HUES6 (cell line): Measurements from ENCODE around the gene G3BP1.
"Not testable (repeated sequence)": the region's sequence is repeated elsewhere in the genome, so short reads cannot be mapped to it uniquely, and the experiment has no call there.

Source experiments
- H3K27ac ChIP-seq: 2 replicates; pipeline ENCODE4 v1.7.0; 2013; ENCODE audit warnings: low read depth, mild to moderate bottlenecking, low read length, inconsistent platforms
- H3K27me3 ChIP-seq: 2 replicates; pipeline ENCODE4 v1.6.1; 2013; ENCODE audit warnings: low read length; ENCODE audit not compliant: control insufficient read depth, insufficient read depth
- H3K36me3 ChIP-seq: 2 replicates; pipeline ENCODE4 v1.6.1; 2013; ENCODE audit warnings: low read length; ENCODE audit not compliant: control insufficient read depth, insufficient read depth
- H3K4me1 ChIP-seq: 2 replicates; pipeline ENCODE4 v1.6.1; 2013; ENCODE audit warnings: low read length; ENCODE audit not compliant: control insufficient read depth, insufficient read depth
- H3K4me3 ChIP-seq: 2 replicates; pipeline ENCODE4 v1.5.1; 2013; ENCODE audit warnings: low read depth, low read length
- H3K9ac ChIP-seq: one replicate; pipeline ENCODE4 v1.6.1; 2013; ENCODE audit warnings: mild to moderate bottlenecking, low read length
- H3K9me3 ChIP-seq: 2 replicates; pipeline ENCODE4 v1.6.1; 2013; ENCODE audit warnings: low read depth, low read length; ENCODE audit not compliant: control insufficient read depth, insufficient read depth

G3BP1 gene

GRCh38 chr5:151820271-151820670 is 48.5 kb downstream of the G3BP1 start:
- no peak overlapping the region for H3K27ac ChIP-seq
- H3K9ac ChIP-seq: no peak overlapping the region
- no peak overlapping the region for H3K4me3 ChIP-seq
- H3K36me3 ChIP-seq: 0 out of 2 replicates have a peak, but pooled peaks cover 7% of the 10 kb centered on the region
- H3K4me1 ChIP-seq: no peaks in the 10 kb centered on the region
- no peaks in the 10 kb centered on the region for H3K27me3 ChIP-seq
- H3K9me3 ChIP-seq: no peaks in the 10 kb centered on the region

GRCh38 chr5:151820903-151821302 is 49.1 kb downstream of the G3BP1 start:
- Histone ChIP-seq H3K27me3 (no peaks in the 10 kb centered on the region), H3K9me3 (no peaks in the 10 kb centered on the region), H3K27ac (no peak overlapping the region), H3K4me1 (0 out of 2 replicates have a peak, but pooled peaks cover 5% of the 10 kb centered on the region), H3K4me3 (no peak overlapping the region), H3K9ac (no peak overlapping the region), H3K36me3 (0 out of 2 replicates have a peak, but pooled peaks cover 7% of the 10 kb centered on the region)

- Histone ChIP-seq H3K9ac (no peak overlapping the region), H3K36me3 (0 out of 2 replicates have a peak, but pooled peaks cover 5% of the 10 kb centered on the region), H3K4me3 (no peak overlapping the region), H3K4me1 (0 out of 2 replicates have a peak, but pooled peaks cover 6% of the 10 kb centered on the region), H3K27ac (no peak overlapping the region), H3K9me3 (no peaks in the 10 kb centered on the region), H3K27me3 (no peaks in the 10 kb centered on the region)
These were observed 50.4 kb downstream of the G3BP1 start for GRCh38 chr5:151822141-151822540.

GRCh38 chr5:151825445-151825844 is 53.7 kb downstream of the G3BP1 start:
- Histone ChIP-seq H3K36me3 (0 out of 2 replicates have a peak, but pooled peaks cover 5% of the 10 kb centered on the region), H3K9me3 (peaks cover 2% of the 10 kb centered on the region; the same call in 1 of the 2 replicates), H3K4me1 (0 out of 2 replicates have a peak, but pooled peaks cover 6% of the 10 kb centered on the region), H3K9ac (no peak overlapping the region), H3K4me3 (no peak overlapping the region), H3K27ac (no peak overlapping the region), H3K27me3 (no peaks in the 10 kb centered on the region)

- Histone ChIP-seq H3K27ac (no peak overlapping the region), H3K4me3 (no peak overlapping the region), H3K27me3 (no peaks in the 10 kb centered on the region), H3K4me1 (0 out of 2 replicates have a peak, but pooled peaks cover 6% of the 10 kb centered on the region), H3K9me3 (peaks cover 26% of the 10 kb centered on the region), H3K9ac (no peak overlapping the region), H3K36me3 (0 out of 2 replicates have a peak, but pooled peaks cover 5% of the 10 kb centered on the region)
These were observed 57.6 kb downstream of the G3BP1 start for GRCh38 chr5:151829370-151829769.

- H3K4me1 ChIP-seq, H3K27ac ChIP-seq, H3K27me3 ChIP-seq, H3K36me3 ChIP-seq, H3K9ac ChIP-seq, H3K4me3 ChIP-seq: not testable (repeated sequence)
- peaks cover 26% of the 10 kb centered on the region for H3K9me3 ChIP-seq
These were observed 61.1 kb downstream of the G3BP1 start for GRCh38 chr5:151832843-151833242.

GRCh38 chr5:151846765-151847164 is 75.0 kb downstream of the G3BP1 start:
- Histone ChIP-seq H3K36me3 (no peaks in the 10 kb centered on the region), H3K9me3 (no peaks in the 10 kb centered on the region), H3K4me3 (no peak overlapping the region), H3K9ac (no peak overlapping the region), H3K4me1 (no peaks in the 10 kb centered on the region), H3K27ac (no peak overlapping the region), H3K27me3 (no peaks in the 10 kb centered on the region)

GRCh38 chr5:151847871-151848270 is 76.1 kb downstream of the G3BP1 start:
- Histone ChIP-seq H3K27me3 (no peaks in the 10 kb centered on the region), H3K9ac (no peak overlapping the region), H3K4me1 (no peaks in the 10 kb centered on the region), H3K27ac (no peak overlapping the region), H3K4me3 (no peak overlapping the region), H3K36me3 (no peaks in the 10 kb centered on the region), H3K9me3 (no peaks in the 10 kb centered on the region)

- Histone ChIP-seq H3K4me1 (no peaks in the 10 kb centered on the region), H3K36me3 (no peaks in the 10 kb centered on the region), H3K9me3 (no peaks in the 10 kb centered on the region)
These were observed 83.9 kb downstream of the G3BP1 start for GRCh38 chr5:151855701-151856100.

GRCh38 chr5:151856861-151857260 is 85.1 kb downstream of the G3BP1 start:
- Histone ChIP-seq H3K4me1 (no peaks in the 10 kb centered on the region), H3K9me3 (no peaks in the 10 kb centered on the region), H3K9ac (no peak overlapping the region), H3K36me3 (no peaks in the 10 kb centered on the region), H3K27ac (no peak overlapping the region), H3K4me3 (no peak overlapping the region), H3K27me3 (no peaks in the 10 kb centered on the region)

More at GRCh38 chr5:151855701-151856100, 83.9 kb downstream of the G3BP1 start:
- no peak overlapping the region for H3K27ac ChIP-seq
- no peaks in the 10 kb centered on the region for H3K27me3 ChIP-seq
- no peak overlapping the region for H3K9ac ChIP-seq
- H3K4me3 ChIP-seq: no peak overlapping the region

- H3K27ac ChIP-seq, H3K4me3 ChIP-seq, H3K9ac ChIP-seq, H3K27me3 ChIP-seq, H3K9me3 ChIP-seq, H3K36me3 ChIP-seq, H3K4me1 ChIP-seq: not testable (repeated sequence)
These were observed 89.1 kb downstream of the G3BP1 start for GRCh38 chr5:151860867-151861266.
